K562 (cell line): ENCODE data around the gene GET3. TPM values are rescaled to one million over a fixed set of nuclear protein-coding genes. Genes with fewer than 3 reads are reported as not detected.
A peak's percentile ranks its signal among the peaks of the same experiment; 100 is the strongest.

Experiments used
- CTBP1 ChIP-seq: fragments of 450-650 bp; IDR thresholded peaks from 2 replicates; pipeline ENCODE4 v1.6.1; 2016; ENCODE audit warnings: borderline replicate concordance
- E2F1 ChIP-seq: sonication (generic); formaldehyde crosslinking; IDR thresholded peaks from 2 replicates; pipeline ENCODE4 v1.8.1; 2023; ENCODE audit warnings: mild to moderate bottlenecking, missing genetic modification reagents, moderate library complexity
- MAZ ChIP-seq, 2 experiments: fragments of 450-650 bp in 1 of 2; sonication (generic) in 1 of 2; formaldehyde crosslinking; IDR thresholded peaks in 1 of 2; conservative IDR thresholded peaks in 1 of 2; 2 replicates each; pipeline versions ENCODE4 v1.4.0 to v1.5.0; 2020; ENCODE audit warnings: mild to moderate bottlenecking in 1 of 2, missing genetic modification reagents in 1 of 2
- MTA3 ChIP-seq: fragments of 450-650 bp; formaldehyde crosslinking; IDR thresholded peaks from 2 replicates; pipeline ENCODE4 v1.6.1; 2017; ENCODE audit warnings: mild to moderate bottlenecking, borderline replicate concordance
- PHF8 ChIP-seq: fragments of 200-600 bp; sonication (generic); IDR thresholded peaks from 2 replicates; pipeline ENCODE4 v1.6.1; 2012; ENCODE audit warnings: mixed run types, mild to moderate bottlenecking, inconsistent platforms, low read length, moderate library complexity, borderline replicate concordance
- POLR3G ChIP-seq: IDR thresholded peaks from 2 replicates; pipeline ENCODE4 v1.6.1; 2011; ENCODE audit not compliant: insufficient read length, insufficient replicate concordance; ENCODE audit errors: extremely low read depth
- PURB ChIP-seq: sonication (generic); formaldehyde crosslinking; IDR thresholded peaks from 2 replicates; pipeline ENCODE4 v1.9.0; 2021; ENCODE audit warnings: low read depth, mild to moderate bottlenecking, missing genetic modification reagents
- RBM22 ChIP-seq: fragments of 200-400 bp; formaldehyde crosslinking; IDR thresholded peaks from 2 replicates; pipeline ENCODE4 v1.6.1; 2018; ENCODE audit warnings: low read length, low read depth; ENCODE audit not compliant: poor library complexity, severe bottlenecking
- RNF219 ChIP-seq: fragments of 250-450 bp; sonication (Bioruptor Pico); IDR thresholded peaks from 2 replicates; pipeline ENCODE4 v1.5.0; 2022; ENCODE audit warnings: mild to moderate bottlenecking
- SIX5 ChIP-seq, 2 experiments: IDR thresholded peaks; 2 replicates each; pipeline ENCODE4 v1.6.1; 2011; ENCODE audit warnings: low read length in 2 of 2, borderline replicate concordance in 1 of 2, low read depth in 1 of 2, mild to moderate bottlenecking in 1 of 2, moderate library complexity in 1 of 2; ENCODE audit not compliant: insufficient read depth in 1 of 2
- ZNF655 ChIP-seq: fragments of 250-450 bp; sonication (Bioruptor Pico); IDR thresholded peaks from 2 replicates; pipeline ENCODE4 v1.5.0; 2021
- polyA plus RNA-seq, 8 experiments: library from polyadenylated mRNA; depleted of rRNA in 4 of 8; stranded (reverse) in 5 of 8; unstranded in 3 of 8; fragments of >200 nt; fragmentation: Nextera tagmentation in 2 of 8; fragmentation: Illumina TruSeq in 1 of 8; extraction: Ambion mirVana in 2 of 8; extraction: Trizol in 1 of 8; gene quantifications; 2 replicates each; pipeline versions ENCODE4 v1.2.1 to v1.2.3, GENCODE V29; 2011 to 2014; ENCODE audit warnings: inconsistent platforms in 1 of 8, missing spikeins in 1 of 8
- total RNA-seq, 7 experiments: library from RNA; depleted of rRNA in 6 of 7; stranded (reverse); fragments of >200 nt in 6 of 7; fragmentation: Illumina TruSeq in 2 of 7; extraction: Trizol in 2 of 7; gene quantifications; 2 replicates each; pipeline versions ENCODE4 v1.2.1 to v1.2.3, GENCODE V29; 2011 to 2021; ENCODE audit warnings: low replicate concordance in 1 of 7
- TF ChIP-seq, protein P1 (sequence below): fragments of 250-450 bp; sonication (Bioruptor Pico); IDR thresholded peaks from 2 replicates; pipeline ENCODE4 v1.8.0; 2022; ENCODE audit warnings: inconsistent platforms, mild to moderate bottlenecking, moderate library complexity, borderline replicate concordance
- TF ChIP-seq, protein P2 (sequence below): sonication (generic); formaldehyde crosslinking; IDR thresholded peaks from 2 replicates; pipeline ENCODE4 v1.8.1; 2023; ENCODE audit warnings: mild to moderate bottlenecking, missing genetic modification reagents

The GET3 gene
- total and polyA plus RNA-seq, 9 of the 15 experiments (the other 6 are each of a cell fraction or from before 2014, with no cell fraction given): 8.3 to 83.5 (median 51.8) TPM

- TF ChIP-seq CTBP1 (no peak), PURB (CRISPR knock-in tag) (no peak), ZNF655 (CRISPR knock-in tag) (no peak), POLR3G (no peak), MAZ (CRISPR knock-in tag; conservative IDR thresholded peaks at IDR 0.05 in 1 of 2, IDR thresholded peaks at IDR 0.05 in 1 of 2) (peak; percentile 79 to 89), PHF8 (peak; percentile 57; the same call in 1 of the 2 replicates), E2F1 (CRISPR knock-in tag) (peak; percentile 58), MTA3 (peak; percentile 17), RNF219 (no peak), SIX5 (IDR thresholded peaks at IDR 0.05; ENCODE audit: borderline replicate concordance in 1 of 2, insufficient read depth in 1 of 2, low read depth in 1 of 2, low read length in 2 of 2) (peak; percentile 74 to 80), RBM22 (no peak)
- TF ChIP-seq, protein P1, sequence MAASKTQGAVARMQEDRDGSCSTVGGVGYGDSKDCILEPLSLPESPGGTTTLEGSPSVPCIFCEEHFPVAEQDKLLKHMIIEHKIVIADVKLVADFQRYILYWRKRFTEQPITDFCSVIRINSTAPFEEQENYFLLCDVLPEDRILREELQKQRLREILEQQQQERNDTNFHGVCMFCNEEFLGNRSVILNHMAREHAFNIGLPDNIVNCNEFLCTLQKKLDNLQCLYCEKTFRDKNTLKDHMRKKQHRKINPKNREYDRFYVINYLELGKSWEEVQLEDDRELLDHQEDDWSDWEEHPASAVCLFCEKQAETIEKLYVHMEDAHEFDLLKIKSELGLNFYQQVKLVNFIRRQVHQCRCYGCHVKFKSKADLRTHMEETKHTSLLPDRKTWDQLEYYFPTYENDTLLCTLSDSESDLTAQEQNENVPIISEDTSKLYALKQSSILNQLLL: no peak
- TF ChIP-seq, protein P2, sequence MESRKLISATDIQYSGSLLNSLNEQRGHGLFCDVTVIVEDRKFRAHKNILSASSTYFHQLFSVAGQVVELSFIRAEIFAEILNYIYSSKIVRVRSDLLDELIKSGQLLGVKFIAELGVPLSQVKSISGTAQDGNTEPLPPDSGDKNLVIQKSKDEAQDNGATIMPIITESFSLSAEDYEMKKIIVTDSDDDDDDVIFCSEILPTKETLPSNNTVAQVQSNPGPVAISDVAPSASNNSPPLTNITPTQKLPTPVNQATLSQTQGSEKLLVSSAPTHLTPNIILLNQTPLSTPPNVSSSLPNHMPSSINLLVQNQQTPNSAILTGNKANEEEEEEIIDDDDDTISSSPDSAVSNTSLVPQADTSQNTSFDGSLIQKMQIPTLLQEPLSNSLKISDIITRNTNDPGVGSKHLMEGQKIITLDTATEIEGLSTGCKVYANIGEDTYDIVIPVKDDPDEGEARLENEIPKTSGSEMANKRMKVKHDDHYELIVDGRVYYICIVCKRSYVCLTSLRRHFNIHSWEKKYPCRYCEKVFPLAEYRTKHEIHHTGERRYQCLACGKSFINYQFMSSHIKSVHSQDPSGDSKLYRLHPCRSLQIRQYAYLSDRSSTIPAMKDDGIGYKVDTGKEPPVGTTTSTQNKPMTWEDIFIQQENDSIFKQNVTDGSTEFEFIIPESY: no peak
Observed at GRCh38 chr19:12723641-12724426, 13.5 kb upstream of the GET3 start, which contains the start of gene TNPO2 (continued).
